ENCODE data around the gene KRTAP19-8.

KRTAP19-8 gene

DNA sequence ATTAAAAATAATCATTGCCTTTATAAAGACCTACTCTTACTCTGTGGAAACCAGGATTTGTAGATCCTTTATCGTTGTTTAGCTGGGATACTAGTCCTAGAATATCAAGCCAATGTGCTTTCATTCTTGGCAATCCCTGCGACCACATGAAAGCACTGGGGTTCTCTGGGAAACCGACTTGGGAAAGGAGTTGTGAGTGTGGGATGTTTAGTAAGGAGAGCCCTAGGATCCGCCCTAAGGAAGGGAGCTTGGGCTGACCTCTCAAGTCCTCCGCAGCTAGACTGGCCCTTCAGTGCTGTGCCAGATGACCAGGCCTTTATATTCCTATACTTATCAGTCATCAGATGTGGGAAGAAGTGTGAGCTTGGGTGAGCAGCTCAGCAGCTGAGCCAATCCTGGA is 5.2 kb upstream of the KRTAP19-8 start:
- Histone ChIP-seq H3K9me3 (ENCODE audit: control insufficient read depth, insufficient read depth, low read length) (no peaks in the 10 kb centered on the region), H3K36me3 (ENCODE audit: control insufficient read depth, insufficient read depth, low read length) (no peaks in the 10 kb centered on the region), H3K4me1 (ENCODE audit: control insufficient read depth, insufficient read depth, low read length) (no peaks in the 10 kb centered on the region), H3K9ac (ENCODE audit: low read depth, low read length) (no peak overlapping the region), H3K4me3 (ENCODE audit: low read depth, low read length) (no peak overlapping the region), H3K27ac (ENCODE audit: low read depth, low read length) (no peak overlapping the region), H3K27me3 (ENCODE audit: control insufficient read depth, insufficient read depth, low read length) (no peaks in the 10 kb centered on the region)

DNA sequence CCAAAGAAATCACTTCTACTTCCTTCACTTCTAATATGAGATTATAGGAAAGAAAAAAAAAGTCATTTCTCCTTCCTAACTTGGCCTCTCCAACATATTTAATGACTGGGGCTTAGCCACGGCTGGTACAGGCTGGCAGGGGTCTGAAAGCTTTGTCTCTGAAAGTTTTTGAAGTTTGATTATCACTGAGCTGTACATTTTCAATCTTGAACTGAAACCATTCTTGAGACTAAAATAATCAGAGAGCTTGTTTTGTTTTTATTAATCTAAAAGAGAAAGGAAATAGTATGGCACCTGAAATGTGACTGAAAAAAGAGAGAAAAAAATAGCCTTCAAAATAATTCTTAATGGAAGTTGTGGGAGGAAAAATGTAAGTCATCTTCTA is 3.8 kb upstream of the KRTAP19-8 start:
- no peaks in the 10 kb centered on the region for H3K36me3 ChIP-seq (ENCODE audit: control insufficient read depth, insufficient read depth, low read length)
- no peaks in the 10 kb centered on the region for H3K4me1 ChIP-seq (ENCODE audit: control insufficient read depth, insufficient read depth, low read length)
- H3K27me3 ChIP-seq (ENCODE audit: control insufficient read depth, insufficient read depth, low read length), result no peaks in the 10 kb centered on the region
- no peak overlapping the region for H3K27ac ChIP-seq (ENCODE audit: low read depth, low read length)
- H3K9ac ChIP-seq (ENCODE audit: low read depth, low read length), result no peak overlapping the region
- no peaks in the 10 kb centered on the region for H3K9me3 ChIP-seq (ENCODE audit: control insufficient read depth, insufficient read depth, low read length)
- no peak overlapping the region for H3K4me3 ChIP-seq (ENCODE audit: low read depth, low read length)

DNA sequence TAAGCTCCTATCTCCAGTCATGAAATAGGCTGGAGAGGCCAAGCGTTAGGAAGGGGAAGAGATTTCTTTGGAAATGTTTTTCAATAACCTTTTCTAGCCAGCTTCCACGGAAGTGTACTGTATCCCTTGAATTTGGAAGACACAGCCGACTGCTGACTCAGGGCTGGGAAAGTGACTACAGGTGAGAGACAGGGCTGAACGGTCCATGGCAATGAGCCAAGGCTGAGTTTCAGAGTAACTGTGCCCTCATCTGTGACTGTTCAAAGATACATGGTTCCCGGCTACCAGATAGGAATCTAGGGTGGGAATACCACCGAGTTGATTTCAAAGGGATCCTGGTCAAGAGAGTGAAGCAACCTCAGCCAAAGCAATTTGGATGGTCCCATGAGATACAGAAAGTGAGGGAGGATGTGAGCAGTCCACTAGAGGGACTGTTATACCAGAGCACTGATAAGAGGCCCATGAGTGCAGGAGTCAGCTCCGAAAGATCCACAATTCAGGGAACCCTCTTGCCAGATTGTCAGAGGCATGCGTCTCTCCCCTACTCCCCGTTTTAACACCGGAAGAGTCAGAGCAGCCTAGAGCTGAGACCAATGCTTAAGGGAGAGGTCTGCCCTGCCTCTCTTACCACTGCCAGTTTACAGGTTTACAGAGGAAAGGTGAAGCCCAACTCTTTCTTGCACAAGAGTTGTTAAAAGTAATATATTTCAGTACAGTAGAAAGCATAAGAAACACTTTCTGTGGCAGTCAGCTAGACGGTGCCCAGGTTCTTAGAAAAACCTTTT is 3.2 kb upstream of the KRTAP19-8 start:
- H3K27ac ChIP-seq (ENCODE audit: low read depth, low read length), result no peak overlapping the region
- no peaks in the 10 kb centered on the region for H3K9me3 ChIP-seq (ENCODE audit: control insufficient read depth, insufficient read depth, low read length)
- no peaks in the 10 kb centered on the region for H3K36me3 ChIP-seq (ENCODE audit: control insufficient read depth, insufficient read depth, low read length)
- no peak overlapping the region for H3K4me3 ChIP-seq (ENCODE audit: low read depth, low read length)
- no peak overlapping the region for H3K9ac ChIP-seq (ENCODE audit: low read depth, low read length)
- H3K27me3 ChIP-seq (ENCODE audit: control insufficient read depth, insufficient read depth, low read length), result no peaks in the 10 kb centered on the region
- H3K4me1 ChIP-seq (ENCODE audit: control insufficient read depth, insufficient read depth, low read length), result no peaks in the 10 kb centered on the region

- Histone ChIP-seq H3K9ac (ENCODE audit: low read depth, low read length) (no peak overlapping the region), H3K27ac (ENCODE audit: low read depth, low read length) (no peak overlapping the region), H3K36me3 (ENCODE audit: control insufficient read depth, insufficient read depth, low read length) (no peaks in the 10 kb centered on the region), H3K27me3 (ENCODE audit: control insufficient read depth, insufficient read depth, low read length) (no peaks in the 10 kb centered on the region), H3K9me3 (ENCODE audit: control insufficient read depth, insufficient read depth, low read length) (no peaks in the 10 kb centered on the region), H3K4me1 (ENCODE audit: control insufficient read depth, insufficient read depth, low read length) (no peaks in the 10 kb centered on the region), H3K4me3 (ENCODE audit: low read depth, low read length) (no peak overlapping the region)
Measured at GRCh38 chr21:31034378-31034777, 3.9 kb downstream of the KRTAP19-8 start.

DNA sequence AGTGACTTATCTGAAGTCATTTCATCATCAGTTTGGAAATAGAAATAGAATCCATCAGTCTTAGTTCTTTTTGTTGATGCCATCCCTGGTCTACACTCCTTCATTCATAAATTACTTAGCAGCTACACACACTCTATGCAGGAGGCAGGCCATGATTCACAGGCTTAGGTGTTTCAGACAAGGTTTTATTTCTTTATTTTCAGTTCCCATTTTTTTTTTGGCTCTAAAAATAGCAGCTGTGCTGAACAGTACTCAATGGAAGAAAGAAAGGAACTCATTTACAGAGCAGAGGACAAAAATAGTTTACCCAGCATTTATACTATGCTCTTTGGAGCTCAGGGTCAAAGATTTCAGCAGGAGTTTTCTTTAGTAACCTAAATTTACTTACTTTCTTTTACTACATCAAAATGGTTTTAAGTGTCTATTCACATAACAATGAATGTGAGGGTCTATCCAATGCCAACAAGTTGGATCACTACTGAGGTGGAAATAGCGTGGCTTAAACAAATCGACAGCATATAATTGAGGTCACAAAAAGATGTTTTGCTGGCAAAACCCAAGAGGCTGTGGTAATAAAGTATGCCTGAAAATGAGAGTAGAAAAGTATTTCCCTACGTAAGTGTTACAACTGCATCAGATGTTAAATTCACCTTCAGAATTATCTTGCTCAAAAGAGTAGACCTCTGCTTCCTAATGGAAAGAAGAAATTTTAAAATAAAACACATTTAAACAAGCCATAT is 7.7 kb downstream of the KRTAP19-8 start:
- H3K27me3 ChIP-seq (ENCODE audit: control insufficient read depth, insufficient read depth, low read length), result no peaks in the 10 kb centered on the region
- no peak overlapping the region for H3K4me3 ChIP-seq (ENCODE audit: low read depth, low read length)
- no peaks in the 10 kb centered on the region for H3K36me3 ChIP-seq (ENCODE audit: control insufficient read depth, insufficient read depth, low read length)
- no peak overlapping the region for H3K27ac ChIP-seq (ENCODE audit: low read depth, low read length)
- H3K4me1 ChIP-seq (ENCODE audit: control insufficient read depth, insufficient read depth, low read length), result no peaks in the 10 kb centered on the region
- no peaks in the 10 kb centered on the region for H3K9me3 ChIP-seq (ENCODE audit: control insufficient read depth, insufficient read depth, low read length)
- no peak overlapping the region for H3K9ac ChIP-seq (ENCODE audit: low read depth, low read length)

DNA sequence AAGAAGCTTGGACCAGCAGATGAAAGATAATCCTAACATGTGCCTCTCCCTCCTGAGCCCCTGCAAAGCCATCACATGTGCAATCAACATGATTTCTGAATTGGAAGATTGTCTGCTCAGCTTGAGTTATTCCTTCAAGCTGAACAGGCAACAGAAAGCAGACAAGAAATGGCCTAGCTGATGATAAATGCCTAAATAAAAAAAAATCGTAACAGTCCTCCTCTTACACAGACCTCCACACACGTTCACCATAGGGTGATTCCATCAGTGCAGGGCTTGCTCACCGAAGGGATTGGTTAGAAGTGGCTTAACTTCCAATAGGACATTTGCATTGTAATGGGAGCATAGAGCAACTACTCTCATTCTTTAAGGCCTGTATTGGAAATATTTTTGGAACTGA is 14.6 kb downstream of the KRTAP19-8 start:
- Histone ChIP-seq H3K27me3 (ENCODE audit: control insufficient read depth, insufficient read depth, low read length) (no peaks in the 10 kb centered on the region), H3K9ac (ENCODE audit: low read depth, low read length) (no peak overlapping the region), H3K36me3 (ENCODE audit: control insufficient read depth, insufficient read depth, low read length) (no peaks in the 10 kb centered on the region), H3K4me3 (ENCODE audit: low read depth, low read length) (no peak overlapping the region), H3K9me3 (ENCODE audit: control insufficient read depth, insufficient read depth, low read length) (no peaks in the 10 kb centered on the region), H3K27ac (ENCODE audit: low read depth, low read length) (no peak overlapping the region), H3K4me1 (ENCODE audit: control insufficient read depth, insufficient read depth, low read length) (no peaks in the 10 kb centered on the region)

- Histone ChIP-seq H3K27me3 (ENCODE audit: control insufficient read depth, insufficient read depth, low read length) (no peaks in the 10 kb centered on the region), H3K27ac (ENCODE audit: low read depth, low read length) (no peak overlapping the region)
Measured at GRCh38 chr21:31022306-31022705, 16.0 kb downstream of the KRTAP19-8 start.

DNA sequence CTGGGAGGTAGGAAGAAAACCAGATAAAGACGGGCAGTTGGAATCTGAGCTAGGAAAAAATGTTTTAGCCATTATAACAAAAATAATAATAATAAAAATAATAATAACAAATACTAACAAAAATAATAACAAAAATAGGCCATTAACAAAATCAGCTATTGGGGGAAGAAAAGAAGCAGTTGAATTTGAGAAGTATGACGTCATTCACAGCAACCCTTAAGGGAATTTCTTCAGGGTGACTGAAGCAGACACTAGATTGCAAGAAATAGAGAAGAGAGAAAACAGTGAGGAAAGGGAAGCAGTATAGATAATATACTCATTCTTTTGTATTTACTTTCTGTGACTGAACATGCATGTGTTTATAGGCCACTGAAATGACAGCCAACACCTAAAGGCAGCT is 20.0 kb downstream of the KRTAP19-8 start:
- Histone ChIP-seq H3K4me3 (ENCODE audit: low read depth, low read length) (no peak overlapping the region), H3K4me1 (ENCODE audit: control insufficient read depth, insufficient read depth, low read length) (no peaks in the 10 kb centered on the region), H3K27ac (ENCODE audit: low read depth, low read length) (no peak overlapping the region), H3K9me3 (ENCODE audit: control insufficient read depth, insufficient read depth, low read length) (no peaks in the 10 kb centered on the region), H3K36me3 (ENCODE audit: control insufficient read depth, insufficient read depth, low read length) (no peaks in the 10 kb centered on the region), H3K27me3 (ENCODE audit: control insufficient read depth, insufficient read depth, low read length) (no peaks in the 10 kb centered on the region), H3K9ac (ENCODE audit: low read depth, low read length) (no peak overlapping the region)

More at GRCh38 chr21:31022306-31022705, 16.0 kb downstream of the KRTAP19-8 start:
- Histone ChIP-seq H3K4me3 (ENCODE audit: low read depth, low read length) (no peak overlapping the region), H3K9me3 (ENCODE audit: control insufficient read depth, insufficient read depth, low read length) (no peaks in the 10 kb centered on the region), H3K9ac (ENCODE audit: low read depth, low read length) (no peak overlapping the region), H3K36me3 (ENCODE audit: control insufficient read depth, insufficient read depth, low read length) (no peaks in the 10 kb centered on the region), H3K4me1 (ENCODE audit: control insufficient read depth, insufficient read depth, low read length) (no peaks in the 10 kb centered on the region)

GRCh38 chr21:31014891-31015290 is 23.4 kb downstream of the KRTAP19-8 start:
- Histone ChIP-seq H3K9me3 (ENCODE audit: control insufficient read depth, insufficient read depth, low read length) (no peaks in the 10 kb centered on the region), H3K9ac (ENCODE audit: low read depth, low read length) (no peak overlapping the region), H3K4me1 (ENCODE audit: control insufficient read depth, insufficient read depth, low read length) (no peaks in the 10 kb centered on the region), H3K27me3 (ENCODE audit: control insufficient read depth, insufficient read depth, low read length) (no peaks in the 10 kb centered on the region), H3K27ac (ENCODE audit: low read depth, low read length) (no peak overlapping the region), H3K36me3 (ENCODE audit: control insufficient read depth, insufficient read depth, low read length) (no peaks in the 10 kb centered on the region), H3K4me3 (ENCODE audit: low read depth, low read length) (no peak overlapping the region)

GRCh38 chr21:31012133-31013089 is 25.9 kb downstream of the KRTAP19-8 start:
- H3K4me3 ChIP-seq (ENCODE audit: low read depth, low read length), result no peak overlapping the region
- H3K27ac ChIP-seq (ENCODE audit: low read depth, low read length), result no peak overlapping the region
- no peaks in the 10 kb centered on the region for H3K27me3 ChIP-seq (ENCODE audit: control insufficient read depth, insufficient read depth, low read length)
- H3K9ac ChIP-seq (ENCODE audit: low read depth, low read length), result no peak overlapping the region
- no peaks in the 10 kb centered on the region for H3K36me3 ChIP-seq (ENCODE audit: control insufficient read depth, insufficient read depth, low read length)
- no peaks in the 10 kb centered on the region for H3K9me3 ChIP-seq (ENCODE audit: control insufficient read depth, insufficient read depth, low read length)
- no peaks in the 10 kb centered on the region for H3K4me1 ChIP-seq (ENCODE audit: control insufficient read depth, insufficient read depth, low read length)

All from HUES48 (cell line).